WTC11 (cell line): ENCODE results near the gene PPP1R12A. TPM values are rescaled to one million over a fixed set of nuclear protein-coding genes. Genes with fewer than 3 reads are reported as not detected.
"Not testable (repeated sequence)": the region's sequence is repeated elsewhere in the genome, so short reads cannot be mapped to it uniquely, and the experiment has no call there.

Experiments
- ATAC-seq: fragments of 200-7000 bp; cut with Tn5 transposase; 2 replicates; pipeline ENCODE4 v1.10.0; 2021; ENCODE audit warnings: mild to moderate bottlenecking, moderate library complexity
- CTCF ChIA-PET: fragments of 300-600 bp; sonication (Branson Sonifier 250); formaldehyde crosslinking; loops from one replicate; lab custom pipeline; 2021; ENCODE audit warnings: antibody characterized with exemption; lab: Charles Lee
- POLR2A ChIA-PET: fragments of 350-600 bp; sonication (Branson Sonifier 250); formaldehyde crosslinking; loops from one replicate; lab custom pipeline; 2021; ENCODE audit warnings: antibody characterized with exemption; lab: Charles Lee
- DNase-seq: peaks from one replicate; pipeline ENCODE4 v3.0.0; 2021; ENCODE audit warnings: low spot score
- H3K27ac Mint-ChIP-seq: 2 replicates; pipeline ENCODE4 v1.8.0; 2021; ENCODE audit warnings: mixed read lengths
- H3K27me3 Mint-ChIP-seq: 2 replicates; pipeline ENCODE4 v1.8.0; 2021; ENCODE audit warnings: low read depth, mild to moderate bottlenecking, moderate library complexity, mixed read lengths
- H3K36me3 Mint-ChIP-seq: 2 replicates; pipeline ENCODE4 v1.8.0; 2021; ENCODE audit warnings: mixed read lengths
- H3K4me1 Mint-ChIP-seq: 2 replicates; pipeline ENCODE4 v1.8.0; 2022; ENCODE audit warnings: mixed read lengths
- H3K4me3 Mint-ChIP-seq: 2 replicates; pipeline ENCODE4 v1.8.0; 2021; ENCODE audit warnings: mild to moderate bottlenecking, moderate library complexity, mixed read lengths
- H3K9me3 Mint-ChIP-seq: 2 replicates; pipeline ENCODE4 v1.8.0; 2021; ENCODE audit warnings: mixed read lengths
- E2F1 ChIP-seq: sonication (generic); formaldehyde crosslinking; IDR thresholded peaks from 2 replicates; pipeline ENCODE4 v1.8.0; 2022; ENCODE audit warnings: mild to moderate bottlenecking, missing genetic modification reagents
- EMX1 ChIP-seq: fragments of 250-450 bp; sonication (Bioruptor Pico); IDR thresholded peaks from 2 replicates; pipeline ENCODE4 v1.8.0; 2021; ENCODE audit warnings: mild to moderate bottlenecking
- JAZF1 ChIP-seq: fragments of 250-450 bp; sonication (Bioruptor Pico); IDR thresholded peaks from 2 replicates; pipeline ENCODE4 v1.9.0; 2021; ENCODE audit warnings: moderate library complexity, mild to moderate bottlenecking, inconsistent platforms
- NR1H2 ChIP-seq: sonication (generic); formaldehyde crosslinking; IDR thresholded peaks from 2 replicates; pipeline ENCODE4 v1.9.0; 2021; ENCODE audit warnings: mild to moderate bottlenecking, moderate library complexity, missing genetic modification reagents
- NR3C1 ChIP-seq: sonication (generic); formaldehyde crosslinking; conservative IDR thresholded peaks from 2 replicates; pipeline ENCODE4 v1.8.1; 2023; ENCODE audit warnings: low read depth, mild to moderate bottlenecking, missing genetic modification reagents
- RORB ChIP-seq: fragments of 250-450 bp; sonication (Bioruptor Pico); IDR thresholded peaks from 2 replicates; pipeline ENCODE4 v1.9.0; 2021; ENCODE audit warnings: mild to moderate bottlenecking
- SMAD3 ChIP-seq: sonication (generic); formaldehyde crosslinking; IDR thresholded peaks from 2 replicates; pipeline ENCODE4 v1.8.0; 2022; ENCODE audit warnings: missing genetic modification reagents, mild to moderate bottlenecking, borderline replicate concordance
- SOX15 ChIP-seq: fragments of 250-450 bp; sonication (Bioruptor Pico); IDR thresholded peaks from 2 replicates; pipeline ENCODE4 v1.9.0; 2021; ENCODE audit warnings: mild to moderate bottlenecking
- STAT6 ChIP-seq: sonication (generic); formaldehyde crosslinking; conservative IDR thresholded peaks from 2 replicates; pipeline ENCODE4 v1.8.1; 2023; ENCODE audit warnings: mild to moderate bottlenecking, low read depth, missing genetic modification reagents, moderate library complexity
- USF2 ChIP-seq: sonication (generic); formaldehyde crosslinking; IDR thresholded peaks from 2 replicates; pipeline ENCODE4 v1.8.1; 2023; ENCODE audit warnings: mild to moderate bottlenecking, missing genetic modification reagents, moderate library complexity
- ZNF121 ChIP-seq: sonication (generic); formaldehyde crosslinking; IDR thresholded peaks from 2 replicates; pipeline ENCODE4 v1.8.0; 2023; ENCODE audit warnings: missing genetic modification reagents
- ZNF138 ChIP-seq: sonication (generic); formaldehyde crosslinking; conservative IDR thresholded peaks from 2 replicates; pipeline ENCODE4 v1.8.1; 2022; ENCODE audit warnings: mild to moderate bottlenecking, moderate library complexity, missing genetic modification reagents
- ZNF219 ChIP-seq: sonication (generic); formaldehyde crosslinking; IDR thresholded peaks from 2 replicates; pipeline ENCODE4 v1.8.0; 2023; ENCODE audit warnings: missing genetic modification reagents, mild to moderate bottlenecking, borderline replicate concordance
- ZNF281 ChIP-seq: sonication (generic); formaldehyde crosslinking; IDR thresholded peaks from 2 replicates; pipeline ENCODE4 v1.8.0; 2023; ENCODE audit warnings: mild to moderate bottlenecking, missing genetic modification reagents
- ZSCAN18 ChIP-seq: fragments of 250-450 bp; sonication (Bioruptor Pico); IDR thresholded peaks from 2 replicates; pipeline ENCODE4 v2.1.2; 2022; ENCODE audit warnings: mild to moderate bottlenecking, moderate library complexity
- total RNA-seq: library from RNA; stranded (reverse); gene quantifications from 3 replicates; pipeline ENCODE4 v1.2.3, GENCODE V29; 2021

The PPP1R12A gene
- total RNA-seq, 1 experiment from 2014 or later = 83.8 TPM

- no peak for ATAC-seq
- H3K4me3 Mint-ChIP-seq = no peak overlapping the region
- H3K27ac Mint-ChIP-seq = no peak overlapping the region
- CTCF ChIA-PET = interaction anchor here (1.0 kb wide), 1 partner anchor 238 kb away, joined by 3 read pairs; no protein-coding TSS in a partner anchor
- TF ChIP-seq EMX1 (CRISPR knock-in tag) (no peak), NR3C1 (no peak), JAZF1 (CRISPR knock-in tag) (no peak), ZNF121 (CRISPR knock-in tag) (no peak), ZNF138 (CRISPR knock-in tag) (no peak)
- TF ChIP-seq, all 79 proteins: peak for 0
- no peaks in the 10 kb centered on the region for H3K36me3 Mint-ChIP-seq
- no peak for DNase-seq
- peaks cover 4% of the 10 kb centered on the region; the same call in 1 of the 2 replicates for H3K4me1 Mint-ChIP-seq
- no peaks in the 10 kb centered on the region for H3K27me3 Mint-ChIP-seq
- POLR2A ChIA-PET = no interaction called here
- H3K9me3 Mint-ChIP-seq = peaks cover 1% of the 10 kb centered on the region; the same call in 1 of the 2 replicates
Observed at GRCh38 chr12:79949098-79949497, 14.2 kb upstream of the PPP1R12A start.

- Mint-ChIP-seq H3K4me1 (peaks cover 4% of the 10 kb centered on the region; the same call in 1 of the 2 replicates), H3K27ac (no peak overlapping the region), H3K27me3 (no peaks in the 10 kb centered on the region), H3K9me3 (no peaks in the 10 kb centered on the region), H3K36me3 (no peaks in the 10 kb centered on the region), H3K4me3 (no peak overlapping the region)
- CTCF ChIA-PET = no interaction called here
- DNase-seq (no peak), ATAC-seq (no peak)
- no peak for TF ChIP-seq USF2
- no peak for TF ChIP-seq RORB (CRISPR knock-in tag)
- POLR2A ChIA-PET = no interaction called here
Observed at GRCh38 chr12:79945433-79945832, 10.5 kb upstream of the PPP1R12A start.

GRCh38 chr12:79944565-79944964 is 9.7 kb upstream of the PPP1R12A start:
- Mint-ChIP-seq H3K27me3 (no peaks in the 10 kb centered on the region), H3K36me3 (no peaks in the 10 kb centered on the region), H3K4me3 (no peak overlapping the region), H3K4me1 (peaks cover 4% of the 10 kb centered on the region; the same call in 1 of the 2 replicates), H3K9me3 (no peaks in the 10 kb centered on the region), H3K27ac (no peak overlapping the region)
- ChIA-PET POLR2A (interaction anchor here (0.7 kb wide), 1 partner anchor 139 kb away, joined by 3 read pairs; no protein-coding TSS in a partner anchor), CTCF (no interaction called here)
- TF ChIP-seq ZNF219 (CRISPR knock-in tag) (no peak), SOX15 (no peak), SMAD3 (CRISPR knock-in tag) (no peak), E2F1 (CRISPR knock-in tag) (no peak), STAT6 (no peak), ZNF281 (CRISPR knock-in tag) (no peak), ZSCAN18 (CRISPR knock-in tag) (no peak), NR1H2 (no peak), RORB (CRISPR knock-in tag) (no peak)
- DNase-seq = no peak
- no peak for ATAC-seq

- H3K9me3 Mint-ChIP-seq, CTCF ChIA-PET, H3K4me3 Mint-ChIP-seq, H3K4me1 Mint-ChIP-seq, H3K36me3 Mint-ChIP-seq, DNase-seq, H3K27ac Mint-ChIP-seq, H3K27me3 Mint-ChIP-seq, POLR2A ChIA-PET, ATAC-seq: not testable (repeated sequence)
Observed at GRCh38 chr12:79942846-79943245, 7.9 kb upstream of the PPP1R12A start.
